Gastroesophageal sphincter (tissue), 3 donors: ENCODE data around the gene DPYD.

Source experiments
- CTCF ChIP-seq, 4 experiments: fragments of 200-600 bp in 2 of 4; fragments of 450-650 bp in 2 of 4; sonication (generic) in 1 of 4; IDR thresholded peaks; one replicate each; pipeline ENCODE4 v1.5.1; 2017 to 2019; ENCODE audit warnings: antibody characterized with exemption in 4 of 4, mild to moderate bottlenecking in 2 of 4, moderate library complexity in 2 of 4
- EP300 ChIP-seq: sonication (generic); formaldehyde crosslinking; IDR thresholded peaks from one replicate; pipeline ENCODE4 v1.6.1; 2017; ENCODE audit warnings: antibody characterized with exemption, mild to moderate bottlenecking

GRCh38 chr1:97572561-97572960 lies 348.3 kb downstream of the DPYD start:
- TF ChIP-seq EP300 (no peak), CTCF (IDR thresholded peaks at IDR 0.05) (no peak)
